HG03571 (cell line): Measurements from ENCODE around the gene LTBP4.

ENCODE experiments used
- ATAC-seq: cut with Tn5 transposase; IDR thresholded peaks from one replicate; pipeline ENCODE4 v1.9.1; 2021; ENCODE audit not compliant: unreplicated experiment

The LTBP4 gene

DNA sequence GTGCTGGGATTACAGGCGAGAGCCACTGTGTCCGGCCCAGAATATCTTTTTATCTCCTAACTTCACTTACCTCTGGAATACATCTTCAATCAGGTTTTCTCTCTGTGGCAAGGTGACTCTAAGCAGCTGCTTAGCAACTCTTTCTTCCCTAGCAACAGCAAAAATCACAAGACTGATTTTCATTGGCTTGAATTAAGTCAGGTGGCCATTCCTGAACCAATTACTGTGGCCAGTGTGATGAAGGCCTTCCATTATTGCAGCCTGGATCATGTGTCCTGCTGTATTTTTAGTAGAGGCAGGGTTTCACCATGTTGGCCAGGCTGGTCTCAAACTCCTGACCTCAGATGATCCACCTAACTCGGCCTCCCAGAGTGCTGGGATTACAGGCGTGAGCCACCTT, 9.0 kb upstream of the LTBP4 start:
- no peak for ATAC-seq

DNA sequence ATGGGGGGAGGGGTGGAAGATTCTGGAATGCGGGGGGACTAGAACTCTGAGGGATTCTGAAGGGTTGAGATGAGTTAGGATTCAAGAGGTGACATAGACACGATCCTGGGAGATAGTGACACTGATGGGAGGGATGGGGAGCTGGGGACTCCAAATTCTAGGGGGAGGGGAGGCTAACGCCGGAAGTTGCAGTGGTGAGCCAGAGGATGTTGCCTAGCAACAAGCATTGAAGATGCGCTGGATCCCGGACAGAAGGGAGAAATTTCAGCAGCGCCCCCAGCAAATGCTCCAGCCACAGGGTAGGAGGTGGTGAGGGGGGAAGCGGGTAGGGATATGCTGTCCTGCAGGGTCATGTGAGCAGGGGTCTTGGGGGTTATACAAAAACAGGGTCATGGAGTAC, 6.9 kb upstream of the LTBP4 start:
- ATAC-seq: no peak

DNA sequence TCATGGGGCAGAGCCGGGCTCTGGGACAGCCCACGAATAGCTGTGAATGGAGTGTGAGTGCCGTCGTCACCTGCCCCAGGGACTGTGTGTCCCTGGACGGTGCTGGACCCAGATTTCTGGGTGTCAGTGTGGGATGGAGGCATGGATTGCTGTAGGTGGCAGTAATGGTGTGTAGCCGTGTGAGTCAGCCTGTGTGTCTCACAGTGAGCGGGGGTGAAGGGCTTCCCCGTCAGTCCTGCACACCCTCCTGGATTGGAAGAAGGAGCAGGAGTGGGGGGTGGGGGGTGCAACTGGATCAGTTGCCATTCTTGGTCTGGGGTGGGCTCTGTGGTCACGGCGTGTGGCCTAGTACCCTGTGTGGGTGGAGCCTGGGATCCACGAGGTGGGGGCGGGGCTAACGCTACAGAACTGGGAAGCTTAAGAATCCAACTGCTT, 6.5 kb upstream of the LTBP4 start:
- no peak for ATAC-seq

DNA sequence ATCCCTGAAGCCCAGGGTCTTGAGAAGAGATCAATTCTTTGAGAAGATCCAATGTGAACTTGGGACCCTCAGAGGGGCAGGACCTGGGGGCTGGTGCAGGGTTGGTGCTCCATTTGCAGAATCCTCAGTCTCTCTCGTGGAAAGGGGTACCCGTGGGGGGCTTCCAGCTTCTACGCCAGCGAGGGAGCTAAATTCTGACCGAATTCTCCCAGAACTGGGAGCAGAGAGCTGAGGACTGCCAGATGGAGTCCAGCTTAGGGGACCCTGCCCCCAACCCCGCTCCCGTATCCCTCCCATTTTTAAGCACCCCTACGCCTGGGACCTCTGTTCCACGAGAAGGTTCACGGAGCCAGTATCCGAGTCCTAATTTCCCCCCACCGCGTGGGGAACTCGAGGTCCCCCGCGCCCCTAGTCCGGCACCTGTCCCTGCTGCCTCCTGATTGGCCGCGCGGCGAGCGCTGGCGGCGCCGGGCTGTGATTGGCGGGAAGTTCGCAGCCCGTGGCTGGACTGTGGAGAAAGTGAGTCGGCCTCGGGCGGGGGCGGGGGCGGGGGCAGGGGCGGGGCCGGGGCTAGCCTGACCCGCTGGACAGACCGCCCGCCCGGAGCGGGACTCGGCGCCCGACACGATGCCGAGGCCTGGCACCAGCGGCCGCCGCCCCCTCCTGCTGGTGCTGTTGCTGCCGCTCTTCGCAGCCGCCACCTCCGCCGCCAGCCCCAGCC, 4.4 kb upstream of the LTBP4 start:
- no peak for ATAC-seq

DNA sequence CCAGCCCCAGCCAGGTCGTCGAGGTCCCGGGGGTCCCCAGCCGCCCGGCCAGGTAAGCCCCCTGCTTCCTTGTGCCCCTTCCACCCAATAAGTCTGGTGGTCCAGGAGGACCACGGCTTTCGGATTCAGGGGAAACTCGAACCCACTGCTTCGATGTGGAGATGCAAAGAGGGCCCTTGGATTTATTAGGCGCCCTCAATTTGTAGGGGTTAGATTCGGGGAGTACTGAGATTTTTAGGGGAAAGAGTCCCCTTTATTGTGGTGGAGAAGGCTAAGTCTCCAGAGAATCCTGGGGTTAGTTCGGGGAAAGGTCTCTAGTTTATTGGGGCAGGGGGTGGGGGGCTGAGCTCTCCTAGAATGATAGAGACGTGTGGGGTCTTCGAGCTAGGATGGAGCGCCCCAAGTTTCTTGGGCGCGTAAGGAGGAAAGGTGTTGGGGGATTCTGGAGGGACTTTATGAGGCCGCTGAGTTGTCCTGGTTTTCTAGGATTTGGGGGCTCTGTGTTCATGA, 3.8 kb upstream of the LTBP4 start:
- ATAC-seq: no peak

DNA sequence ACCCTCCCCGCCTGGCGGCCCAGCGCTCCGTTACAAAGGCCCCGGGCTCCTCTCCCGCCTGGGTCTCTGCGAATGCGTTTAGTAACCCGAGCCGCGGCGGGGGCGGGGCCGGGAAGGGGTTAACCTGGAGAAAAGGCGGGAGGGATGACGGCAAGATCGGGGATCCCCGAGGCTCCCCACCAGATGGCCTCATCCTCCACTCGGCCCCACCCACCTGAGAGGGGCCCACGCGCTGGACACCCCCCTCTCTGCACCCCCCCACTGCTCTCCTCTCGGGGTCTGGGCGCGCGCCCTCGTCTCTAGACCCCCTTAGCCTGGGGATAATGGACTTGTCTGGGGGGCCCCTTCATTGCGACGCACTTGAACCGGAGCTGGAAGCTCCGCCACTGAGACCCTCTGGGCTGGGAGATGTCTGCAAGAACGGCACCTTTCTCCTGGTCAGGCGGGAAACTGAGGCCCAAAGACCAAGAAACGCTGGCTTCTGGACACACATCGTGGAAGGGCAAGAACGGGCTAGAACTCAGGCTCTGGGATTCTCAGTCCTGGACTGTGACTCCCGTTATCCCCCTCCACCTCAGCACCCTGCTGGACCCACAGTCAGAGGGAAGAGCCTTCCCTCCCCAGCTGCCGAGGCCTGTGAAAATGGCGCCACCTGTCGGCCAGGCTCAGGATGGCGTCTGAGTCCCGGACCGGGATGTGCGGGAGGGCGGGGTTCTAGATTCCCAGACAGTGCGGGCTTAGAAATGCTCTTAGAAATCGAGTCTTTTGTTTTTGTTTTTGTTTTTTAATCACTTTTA, 2.9 kb upstream of the LTBP4 start:
- no peak for ATAC-seq

DNA sequence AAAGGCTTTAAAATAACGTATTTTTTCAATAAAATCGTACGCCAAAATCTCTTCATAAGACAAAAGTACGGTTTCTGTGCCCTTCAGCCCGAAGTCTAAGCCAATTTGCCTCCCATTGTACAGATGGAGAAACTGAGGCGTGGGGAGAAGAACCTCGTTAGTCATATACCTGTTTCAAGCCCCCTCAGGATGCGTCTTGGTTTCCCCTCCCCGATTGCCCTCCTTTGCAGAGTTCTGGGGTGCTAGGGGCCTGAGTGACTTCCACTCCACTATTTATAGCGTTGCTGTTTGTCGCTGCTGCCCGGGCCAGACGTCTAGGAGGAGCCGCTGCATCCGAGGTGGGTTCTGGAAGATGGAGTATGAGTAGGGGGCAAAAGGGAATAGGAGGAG, 2.3 kb upstream of the LTBP4 start:
- no peak for ATAC-seq

DNA sequence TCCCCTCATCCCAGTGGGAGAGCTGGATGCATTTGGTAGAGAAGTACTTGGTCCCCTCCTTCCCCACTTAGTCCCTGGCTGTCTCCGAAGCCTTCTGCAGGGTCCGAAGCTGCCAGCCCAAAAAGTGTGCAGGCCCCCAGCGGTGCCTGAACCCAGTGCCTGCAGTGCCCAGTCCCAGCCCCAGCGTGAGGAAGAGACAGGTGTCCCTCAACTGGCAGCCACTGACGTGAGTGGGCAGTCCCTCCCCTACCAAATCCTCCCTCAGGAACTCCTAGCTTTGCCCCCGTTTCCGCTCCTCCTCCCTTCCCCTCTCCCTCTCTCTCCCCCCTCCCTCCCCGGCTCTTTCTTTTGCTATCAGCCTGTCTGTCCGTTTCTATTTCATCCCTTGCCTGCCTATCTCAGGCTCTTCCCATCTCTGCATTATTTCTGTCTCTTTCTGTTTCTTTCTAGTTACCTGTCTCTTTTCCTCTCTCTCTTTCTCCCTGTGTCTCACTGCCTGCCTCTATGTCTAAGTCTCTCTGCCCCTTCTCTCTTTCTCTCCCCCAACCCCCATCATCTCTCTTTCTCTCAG, 1.8 kb upstream of the LTBP4 start:
- no peak for ATAC-seq

DNA sequence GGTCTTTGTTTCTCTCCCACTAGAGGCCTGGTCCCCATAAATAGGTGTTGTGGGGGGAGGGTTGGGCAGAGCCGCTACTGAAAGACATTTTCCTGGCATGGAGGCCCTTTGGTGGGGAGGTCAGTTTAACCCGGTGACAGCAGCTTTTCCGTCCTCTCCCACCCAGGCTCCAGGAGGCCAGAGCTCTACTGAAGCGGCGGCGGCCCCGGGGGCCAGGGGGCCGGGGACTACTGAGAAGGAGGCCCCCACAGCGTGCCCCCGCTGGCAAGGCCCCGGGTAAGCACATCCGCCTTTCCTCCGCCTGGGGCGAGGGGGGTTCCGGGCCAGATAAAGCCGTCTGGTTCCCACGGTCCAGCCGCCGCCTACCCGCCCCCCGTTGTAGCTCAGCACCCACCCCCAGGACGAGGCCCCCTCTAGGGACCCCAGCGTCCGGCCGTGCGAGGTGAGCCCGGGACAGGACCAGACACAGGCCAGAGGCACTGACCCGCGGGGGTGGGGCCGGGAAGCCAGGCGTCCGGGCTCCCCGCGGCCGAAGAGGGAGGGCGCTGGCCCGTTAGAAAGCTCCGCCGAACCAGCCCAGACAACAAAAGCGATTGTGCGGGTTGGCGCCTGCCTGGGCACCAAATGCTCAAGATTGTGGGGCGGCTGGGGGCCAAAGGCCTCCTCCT, 1.1 kb upstream of the LTBP4 start:
- ATAC-seq: no peak

DNA sequence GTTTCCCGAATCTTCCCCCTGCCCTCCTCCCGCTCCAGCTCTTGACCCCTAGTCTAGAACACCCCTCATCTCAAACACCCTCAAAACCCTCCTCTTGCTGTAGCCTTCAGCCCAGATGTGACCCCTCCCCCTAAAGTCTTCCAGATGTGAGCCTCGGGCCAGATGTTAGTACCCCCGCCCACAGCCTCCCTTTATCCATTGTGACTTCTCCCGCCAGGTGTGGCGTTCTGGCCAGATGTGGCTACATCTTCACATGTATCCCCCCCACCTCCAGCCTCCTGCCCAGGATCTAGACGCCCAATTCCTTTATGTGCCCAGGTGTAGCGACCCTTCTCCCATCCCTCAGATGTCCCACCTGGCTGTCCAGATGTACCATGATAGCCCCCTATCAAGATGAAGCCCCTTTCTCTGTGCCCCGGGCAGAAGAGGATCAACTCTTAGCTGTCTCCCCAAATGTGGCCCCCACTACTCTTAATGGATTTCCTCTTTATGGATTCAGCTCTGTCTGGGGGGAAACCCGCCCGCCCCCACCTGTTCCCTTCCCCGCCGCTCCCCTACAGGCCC, 517 bp upstream of the LTBP4 start:
- no peak for ATAC-seq

DNA sequence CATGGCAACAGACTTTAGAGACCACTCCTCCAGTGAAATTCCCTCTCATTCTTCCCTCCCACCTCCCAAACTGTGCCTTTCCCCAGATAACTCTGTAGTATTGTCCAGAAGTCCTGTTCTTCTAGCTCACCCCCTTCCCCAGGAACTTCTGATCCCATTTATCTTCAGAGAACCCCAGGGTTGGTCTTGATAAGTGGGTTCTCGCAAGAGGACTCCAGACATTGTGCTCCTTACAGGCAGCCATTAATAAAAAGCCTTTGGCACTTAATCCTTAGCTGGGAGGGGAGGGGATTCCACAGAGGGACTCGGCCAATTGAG, 1.9 kb downstream of the LTBP4 start:
- ATAC-seq: no peak

DNA sequence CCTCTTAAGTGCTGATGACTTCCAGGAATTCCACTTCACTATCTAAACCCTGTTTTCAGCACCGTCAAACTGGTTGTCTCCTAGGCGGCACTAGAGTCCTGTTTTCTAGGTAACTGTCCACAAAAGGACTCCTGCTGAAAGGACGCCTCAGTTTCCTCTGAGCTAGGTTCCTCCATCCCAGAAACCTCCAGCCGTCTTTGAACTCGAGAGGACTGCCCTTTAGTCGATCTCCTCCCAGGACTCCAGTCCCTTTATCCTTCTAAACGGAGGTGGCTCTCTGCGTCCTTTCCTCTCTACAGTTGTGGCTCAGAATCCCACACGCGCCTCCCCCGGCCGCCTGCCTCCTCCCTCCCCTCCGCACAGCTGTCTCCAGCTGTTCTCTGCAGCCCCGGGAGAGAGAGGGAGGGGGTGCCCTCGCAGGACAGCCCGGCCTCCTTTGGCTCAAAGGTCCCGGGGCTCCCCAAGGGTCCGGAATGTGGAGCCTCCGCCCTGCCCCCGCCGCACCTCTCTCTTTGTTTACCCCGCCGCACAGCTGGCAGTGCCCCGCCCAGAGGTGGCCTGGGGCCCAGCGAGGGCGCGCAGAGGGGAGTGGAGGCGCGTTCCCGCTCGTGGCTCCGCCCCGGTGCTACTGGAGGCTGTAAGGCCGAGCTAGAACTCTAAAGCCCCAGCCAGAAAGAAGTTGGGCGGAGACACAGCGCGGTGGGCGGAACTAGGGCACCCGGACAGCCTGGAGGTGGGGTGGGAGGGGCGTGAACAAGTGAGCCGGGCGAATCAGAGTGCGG, 2.4 kb downstream of the LTBP4 start:
- peak; percentile 72 for ATAC-seq

DNA sequence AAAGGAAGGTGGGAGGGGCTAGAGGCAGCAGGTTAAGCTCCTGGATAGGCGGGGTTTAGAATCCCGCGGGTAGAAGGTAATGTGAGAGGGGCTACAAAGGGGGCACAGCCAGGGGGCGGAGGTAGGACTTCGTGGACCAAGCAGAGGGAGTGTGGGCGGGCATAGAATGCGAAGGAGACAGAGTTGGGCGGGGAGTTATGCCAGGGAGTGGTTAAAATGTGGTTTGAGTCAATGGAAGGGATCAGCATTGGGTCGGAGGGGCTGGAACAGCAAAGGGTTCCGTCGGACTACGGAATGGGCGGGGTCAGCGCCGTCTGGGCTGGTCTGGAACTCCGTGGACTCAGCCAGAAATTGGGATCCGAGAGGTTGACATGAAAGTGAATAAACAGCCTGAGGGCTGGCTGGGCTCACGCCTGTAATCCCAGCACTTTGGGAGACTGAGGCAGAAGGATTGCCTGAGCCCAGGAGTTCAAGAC, 3.0 kb downstream of the LTBP4 start:
- ATAC-seq: no peak

DNA sequence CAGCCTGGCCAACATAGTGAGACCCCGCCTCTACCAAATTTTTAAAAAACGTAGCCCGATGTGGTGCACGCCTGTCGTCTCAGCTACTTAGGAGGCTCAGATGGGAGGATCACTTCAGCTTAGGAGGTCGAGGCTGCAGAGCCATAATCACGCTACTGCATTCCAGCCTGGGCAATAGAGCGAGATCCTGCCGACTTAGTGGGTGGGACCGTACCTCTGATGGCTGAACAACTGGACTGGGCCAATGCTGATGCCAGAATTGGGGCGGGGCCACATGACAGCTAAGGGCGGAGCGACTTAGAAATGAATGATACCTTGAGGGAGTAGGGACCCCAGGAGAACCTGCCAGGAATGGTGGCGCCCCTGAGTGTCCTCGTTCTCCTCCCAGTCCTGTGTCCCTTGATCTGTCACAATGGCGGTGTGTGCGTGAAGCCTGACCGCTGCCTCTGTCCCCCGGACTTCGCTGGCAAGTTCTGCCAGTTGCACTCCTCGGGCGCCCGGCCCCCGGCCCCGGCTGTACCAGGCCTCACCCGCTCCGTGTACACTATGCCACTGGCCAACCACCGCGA, 3.6 kb downstream of the LTBP4 start:
- no peak for ATAC-seq

DNA sequence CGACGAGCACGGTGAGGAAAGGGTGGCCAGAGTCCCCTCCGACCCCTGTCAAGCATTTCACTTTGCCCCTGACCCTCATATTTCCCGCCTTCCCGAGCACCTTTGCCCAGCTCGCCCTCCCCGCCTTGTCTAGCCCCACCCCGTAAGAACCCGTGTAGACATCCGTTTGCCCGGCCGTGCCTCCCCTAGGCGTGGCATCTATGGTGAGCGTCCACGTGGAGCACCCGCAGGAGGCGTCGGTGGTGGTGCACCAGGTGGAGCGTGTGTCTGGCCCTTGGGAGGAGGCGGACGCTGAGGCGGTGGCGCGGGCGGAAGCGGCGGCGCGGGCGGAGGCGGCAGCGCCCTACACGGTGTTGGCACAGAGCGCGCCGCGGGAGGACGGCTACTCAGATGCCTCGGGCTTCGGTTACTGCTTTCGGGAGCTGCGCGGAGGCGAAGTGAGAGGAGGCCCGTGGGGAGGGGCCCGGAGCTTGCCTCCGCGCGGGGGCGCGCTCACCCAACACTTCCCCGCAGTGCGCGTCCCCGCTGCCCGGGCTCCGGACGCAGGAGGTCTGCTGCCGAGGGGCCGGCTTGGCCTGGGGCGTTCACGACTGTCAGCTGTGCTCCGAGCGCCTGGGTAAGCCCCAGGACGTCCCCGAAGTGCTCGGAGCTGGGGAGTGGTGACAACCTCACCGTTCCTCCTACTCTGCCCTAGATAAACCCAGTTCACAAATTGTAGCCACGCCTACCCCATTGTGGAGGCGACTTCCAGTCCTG, 4.2 kb downstream of the LTBP4 start:
- no peak for ATAC-seq

DNA sequence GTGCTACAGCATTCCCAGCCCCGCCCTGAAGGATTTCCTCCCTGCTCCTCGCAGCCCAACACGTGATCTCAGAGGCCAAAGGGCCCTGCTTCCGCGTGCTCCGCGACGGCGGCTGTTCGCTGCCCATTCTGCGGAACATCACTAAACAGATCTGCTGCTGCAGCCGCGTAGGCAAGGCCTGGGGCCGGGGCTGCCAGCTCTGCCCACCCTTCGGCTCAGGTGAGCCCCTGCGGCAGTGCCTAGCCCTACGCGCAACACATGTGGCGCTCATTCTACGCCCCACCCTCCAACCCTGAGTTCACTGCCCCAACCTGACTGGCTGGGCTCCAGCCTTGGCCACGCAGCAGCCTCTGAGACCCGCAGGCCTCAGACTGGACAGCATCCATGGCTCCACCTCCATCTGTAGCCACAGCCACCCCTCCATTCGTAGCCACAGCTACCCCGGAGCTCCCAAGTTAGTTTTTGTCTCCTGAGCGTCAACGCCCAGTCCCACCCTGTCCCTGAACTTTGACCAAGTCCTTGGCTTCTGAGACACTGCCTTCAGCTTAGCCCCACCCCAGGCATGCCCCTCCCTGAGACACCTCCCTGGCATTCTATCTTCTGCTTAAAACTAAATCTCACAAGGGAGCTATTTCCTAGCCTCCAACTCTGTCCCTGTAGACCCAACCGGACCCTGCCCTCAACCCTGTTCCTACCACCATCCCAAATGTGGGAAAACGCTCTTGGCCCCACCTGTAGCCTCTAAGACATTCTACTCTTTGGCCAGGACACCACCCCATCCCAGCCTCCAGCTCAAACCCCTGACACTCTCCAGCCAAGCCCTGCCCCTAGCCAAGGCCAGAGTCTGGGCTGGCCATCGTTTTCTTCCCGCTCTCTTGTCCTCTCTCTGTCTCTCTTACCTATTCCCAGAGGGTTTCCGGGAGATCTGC, 6.4 kb downstream of the LTBP4 start:
- ATAC-seq: no peak

DNA sequence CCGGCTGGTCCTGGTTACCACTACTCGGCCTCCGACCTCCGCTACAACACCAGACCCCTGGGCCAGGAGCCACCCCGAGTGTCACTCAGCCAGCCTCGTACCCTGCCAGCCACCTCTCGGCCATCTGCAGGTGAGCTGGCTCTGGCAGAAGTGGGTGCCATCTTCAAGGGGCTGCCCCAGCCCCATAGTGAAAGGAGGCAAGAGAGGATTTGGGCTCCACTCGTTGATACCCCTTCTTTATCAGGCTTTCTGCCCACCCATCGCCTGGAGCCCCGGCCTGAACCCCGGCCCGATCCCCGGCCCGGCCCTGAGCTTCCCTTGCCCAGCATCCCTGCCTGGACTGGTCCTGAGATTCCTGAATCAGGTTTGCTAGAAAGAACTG, 7.1 kb downstream of the LTBP4 start:
- ATAC-seq: no peak

DNA sequence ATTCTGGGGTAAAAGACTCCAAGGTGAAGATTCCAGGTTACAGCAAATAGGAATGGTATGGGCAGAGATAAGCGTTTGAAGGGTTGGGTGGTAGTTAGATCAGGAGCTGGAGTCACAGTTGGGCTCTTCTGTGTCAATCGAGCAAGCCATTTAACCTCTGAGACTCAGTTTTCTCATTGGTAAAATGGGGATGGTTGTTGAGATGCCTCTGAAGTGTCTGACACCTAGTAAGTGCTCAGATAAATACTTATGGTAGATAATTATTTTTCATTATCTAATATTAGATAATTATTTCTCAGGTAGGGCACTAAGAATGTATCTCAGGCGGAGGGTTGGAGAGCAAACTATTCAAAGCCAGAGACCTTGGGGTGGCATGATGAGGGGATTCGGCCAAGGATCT, 7.8 kb downstream of the LTBP4 start:
- no peak for ATAC-seq
